ENCODE results near the gene GIPC3.

GRCh38 chr19:3555653-3556422 is 29.4 kb upstream of the GIPC3 start:
- TF ChIP-seq CTCF (IDR thresholded peaks at IDR 0.05) (no peak), POLR2A (IDR thresholded peaks at IDR 0.05) (no peak)
